GM12878 (cell line): ENCODE results near the gene TCEANC2. TPM values are rescaled to one million over a fixed set of nuclear protein-coding genes. Genes with fewer than 3 reads are reported as not detected.
A peak's percentile ranks its signal among the peaks of the same experiment; 100 is the strongest.

Experiments used
- ATAC-seq: fragments of 200-7000 bp; cut with Tn5 transposase; 3 replicates; pipeline ENCODE4 v1.9.1; 2020; ENCODE audit warnings: mild to moderate bottlenecking, moderate library complexity
- Bru-seq: library from RNA; stranded (reverse); fragments of 400-500 nt; gene quantifications from one replicate; lab custom pipeline; 2021; lab: Mats Ljungman, UMichigan
- BruChase-seq, 2 experiments: library from RNA; stranded (reverse); fragments of 400-500 nt; gene quantifications; one replicate each; lab custom pipeline; 2021; lab: Mats Ljungman, UMichigan
- BruUV-seq: library from RNA; stranded (reverse); fragments of 400-500 nt; replicated peaks from 2 replicates; lab custom pipeline; 2021; lab: Mats Ljungman, UMichigan
- CTCF ChIA-PET: fragments of 300-600 bp; sonication (Branson Sonifier 250); formaldehyde crosslinking; extraction: SDS; loops from one replicate; lab custom pipeline; 2021; ENCODE audit warnings: inconsistent platforms; lab: Yijun Ruan, JAX
- POLR2A ChIA-PET: fragments of 350-600 bp; formaldehyde crosslinking; extraction: SDS; loops from one replicate; lab custom pipeline; 2021; ENCODE audit warnings: inconsistent platforms; lab: Charles Lee
- RAD21 ChIA-PET: fragments of 300-600 bp; sonication (Branson Sonifier 250); formaldehyde crosslinking; loops from one replicate; lab custom pipeline; 2023; ENCODE audit warnings: antibody characterized with exemption; ENCODE audit not compliant: unreplicated experiment; lab: Charles Lee
- SMC1A ChIA-PET: fragments of 300-600 bp; sonication (Branson Sonifier 250); formaldehyde crosslinking; loops from one replicate; lab custom pipeline; 2023; ENCODE audit not compliant: unreplicated experiment, uncharacterized antibody; lab: Charles Lee
- DNase-seq: peaks from one replicate; pipeline ENCODE4 v3.0.0-alpha.2; 2011; ENCODE audit warnings: low read depth, low spot score
- FAIRE-seq: peaks from 3 replicates; lab custom pipeline; 2011; peaks lifted over from hg19 to GRCh38; lab: Jason Lieb, UNC
- H2AFZ ChIP-seq: 2 replicates; pipeline ENCODE4 v1.6.0; 2011; ENCODE audit warnings: low read depth, low read length, control low read depth; ENCODE audit not compliant: control insufficient read depth
- H3K27ac ChIP-seq: 2 replicates; pipeline ENCODE4 v1.5.1; 2011; ENCODE audit warnings: control low read depth; ENCODE audit not compliant: control insufficient read depth, insufficient read depth
- H3K27me3 ChIP-seq, 2 experiments: replicated peaks in 1 of 2; 2 replicates each; pipeline versions ENCODE4 v1.6.0 to v1.6.1; 2011; ENCODE audit warnings: low read length in 1 of 2; ENCODE audit not compliant: control insufficient read depth in 2 of 2, insufficient read depth in 2 of 2
- H3K36me3 ChIP-seq, 2 experiments: 2 replicates each; pipeline ENCODE4 v1.5.1; 2011; ENCODE audit warnings: low read length in 1 of 2; ENCODE audit not compliant: control insufficient read depth in 2 of 2, insufficient read depth in 2 of 2
- H3K4me1 ChIP-seq: 2 replicates; pipeline ENCODE4 v1.6.1; 2011; ENCODE audit warnings: mild to moderate bottlenecking, low read length, moderate library complexity, mixed read lengths; ENCODE audit not compliant: control insufficient read depth, insufficient read depth
- H3K4me2 ChIP-seq: 2 replicates; pipeline ENCODE4 v1.6.0; 2011; ENCODE audit warnings: control low read depth; ENCODE audit not compliant: control insufficient read depth, insufficient read depth
- H3K4me3 ChIP-seq: fragments of 200-600 bp; sonication (generic); 2 replicates; pipeline ENCODE4 v1.5.1; 2016
- H3K79me2 ChIP-seq: 2 replicates; pipeline ENCODE4 v1.6.0; 2011; ENCODE audit warnings: low read length; ENCODE audit not compliant: control insufficient read depth, insufficient read depth
- H3K9ac ChIP-seq: 2 replicates; pipeline ENCODE4 v1.8.0; 2011; ENCODE audit warnings: low read length, control low read depth, mixed read lengths; ENCODE audit not compliant: control insufficient read depth, insufficient read depth
- H3K9me3 ChIP-seq: replicated peaks from 3 replicates; pipeline ENCODE4 v1.5.1; 2011; ENCODE audit warnings: mild to moderate bottlenecking, low read length; ENCODE audit not compliant: control insufficient read depth, insufficient read depth
- H4K20me1 ChIP-seq: 2 replicates; pipeline ENCODE4 v1.6.0; 2011; ENCODE audit not compliant: control insufficient read depth, insufficient read depth
- ATF7 ChIP-seq: fragments of 450-650 bp; IDR thresholded peaks from 2 replicates; pipeline ENCODE4 v1.6.1; 2016; ENCODE audit warnings: low read depth, mild to moderate bottlenecking
- IKZF2 ChIP-seq, 2 experiments: fragments of 450-650 bp; IDR thresholded peaks; 2 replicates each; pipeline ENCODE4 v1.6.1; 2017; ENCODE audit warnings: mild to moderate bottlenecking in 2 of 2, moderate library complexity in 2 of 2
- MXI1 ChIP-seq: fragments of 150-350 bp; IDR thresholded peaks from 2 replicates; pipeline ENCODE4 v1.6.1; 2011; ENCODE audit warnings: low read depth, mild to moderate bottlenecking, inconsistent platforms, low read length, improper control_type of control experiment
- NBN ChIP-seq: fragments of 450-650 bp; IDR thresholded peaks from 2 replicates; pipeline ENCODE4 v1.6.1; 2016
- PML ChIP-seq: IDR thresholded peaks from 2 replicates; pipeline ENCODE4 v1.6.1; 2012; ENCODE audit warnings: low read length, inconsistent platforms
- POLR2AphosphoS5 ChIP-seq: IDR thresholded peaks from 2 replicates; pipeline ENCODE4 v1.6.1; 2011; ENCODE audit warnings: mild to moderate bottlenecking, low read length, inconsistent platforms
- SMAD1 ChIP-seq: fragments of 450-650 bp; IDR thresholded peaks from 2 replicates; pipeline ENCODE4 v1.6.1; 2018; ENCODE audit warnings: mild to moderate bottlenecking, low read depth; ENCODE audit not compliant: partially characterized antibody
- SMAD5 ChIP-seq: IDR thresholded peaks from 2 replicates; pipeline ENCODE4 v1.6.1; 2016; ENCODE audit warnings: antibody characterized with exemption, low read depth
- SP1 ChIP-seq: IDR thresholded peaks from one replicate; pipeline ENCODE4 v1.6.1; 2011; ENCODE audit warnings: low read depth, low read length
- TCF3 ChIP-seq: IDR thresholded peaks from 2 replicates; pipeline ENCODE4 v1.6.1; 2012; ENCODE audit warnings: low read depth, mild to moderate bottlenecking, low read length, borderline replicate concordance; ENCODE audit not compliant: insufficient read depth
- ZNF207 ChIP-seq: fragments of 450-650 bp; IDR thresholded peaks from 2 replicates; pipeline ENCODE4 v1.6.1; 2014; ENCODE audit warnings: antibody characterized with exemption, mild to moderate bottlenecking, borderline replicate concordance
- ZNF622 ChIP-seq: fragments of 450-650 bp; IDR thresholded peaks from 2 replicates; pipeline ENCODE4 v1.6.1; 2017; ENCODE audit warnings: mild to moderate bottlenecking, inconsistent platforms
- WGBS: methylation state at CpG from one replicate; pipeline ENCODE4 v1.1.6; 2016; ENCODE audit warnings: low lambda C conversion rate; ENCODE audit not compliant: insufficient replicate concordance, insufficient coverage; ENCODE audit errors: missing lambda C conversion rate; 5-methylcytosine and 5-hydroxymethylcytosine counted together
- in situ Hi-C: fragments of 300-500 bp; cut with MboI; formaldehyde crosslinking; loops from 9 replicates; pipeline ENCODE4 v1.14.3; 2018; ENCODE audit warnings: mixed read lengths
- intact Hi-C: fragments of 100-400 bp; cut with micrococcal nuclease; formaldehyde crosslinking; loops from one replicate; pipeline ENCODE4 v1.14.2; 2022; ENCODE audit not compliant: unreplicated experiment
- long read RNA-seq, 2 experiments: library from polyadenylated mRNA; unstranded; transcript quantifications; one replicate each; pipeline ENCODE4 v2.0.0, GENCODE V29; 2019 to 2020
- polyA minus RNA-seq, 3 experiments: library from RNA; depleted of rRNA, polyadenylated mRNA; stranded (reverse); fragments of >200 nt; gene quantifications; 2 replicates each; pipeline ENCODE4 v1.2.3, GENCODE V29; 2011
- polyA plus RNA-seq, 11 experiments: library from polyadenylated mRNA; depleted of rRNA in 4 of 11; unstranded in 6 of 11; stranded (reverse) in 5 of 11; fragments of >200 nt; fragmentation: Nextera tagmentation in 4 of 11; fragmentation: Illumina TruSeq in 1 of 11; extraction: Ambion mirVana in 4 of 11; extraction: Trizol in 1 of 11; gene quantifications; 1 replicate in 1 of 11; 2 replicates in 10 of 11; pipeline versions ENCODE4 v1.2.1 to v1.2.3, GENCODE V29; 2011 to 2016; ENCODE audit warnings: inconsistent platforms in 2 of 11, missing spikeins in 2 of 11, low read depth in 1 of 11
- total RNA-seq, 4 experiments: library from RNA; depleted of rRNA in 3 of 4; stranded (reverse); fragments of >200 nt in 3 of 4; fragmentation: Illumina TruSeq in 1 of 4; extraction: Trizol in 1 of 4; gene quantifications; 2 replicates each; pipeline versions ENCODE4 v1.2.1 to v1.2.3, GENCODE V29; 2013 to 2021
- TF ChIP-seq, protein P1 (sequence below): IDR thresholded peaks from 2 replicates; pipeline ENCODE4 v1.6.1; 2012; ENCODE audit warnings: low read length, inconsistent platforms
- TF ChIP-seq, protein P2 (sequence below): IDR thresholded peaks from 2 replicates; pipeline ENCODE4 v1.6.1; 2011; ENCODE audit warnings: mild to moderate bottlenecking, low read depth, low read length, moderate library complexity; ENCODE audit not compliant: insufficient replicate concordance

TCEANC2 gene
- 16.8 and 16.9 TPM in 2 replicates for total RNA-seq (2013; cell fraction: nucleolus; rRNA removed)
- 4.8 and 5.2 TPM in 2 replicates for total RNA-seq (2014; rRNA removed)
- 5.3 and 5.4 TPM in 2 replicates for total RNA-seq (2014; rRNA removed; fragmentation: Illumina TruSeq; extraction: Trizol)
- 6.7 and 6.8 TPM in 2 replicates for total RNA-seq (2021)
- polyA plus RNA-seq (2011; ENCODE audit: low read depth) = 1.6 TPM
- 9.2 and 10.5 TPM in 2 replicates for polyA plus RNA-seq (2011; rRNA removed)
- 8.1 and 9.0 TPM in 2 replicates for polyA plus RNA-seq (2011; cell fraction: cytosol; rRNA removed)
- 10.6 and 11.1 TPM in 2 replicates for polyA plus RNA-seq (2011; cell fraction: nucleus; rRNA removed)
- 2.3 and 4.0 TPM in 2 replicates for polyA plus RNA-seq (2012)
- polyA plus RNA-seq (2014; fragmentation: Illumina TruSeq; extraction: Trizol) = 5.9 and 6.0 TPM in 2 replicates
- 10 to 100 TPM in 1 of 2 experiments, 1 to 10 TPM in 1; 5.4 to 10.5 TPM for polyA plus RNA-seq (2014; fragmentation: Nextera tagmentation; extraction: Ambion mirVana)
- polyA plus RNA-seq (2014; rRNA removed) = 4.4 and 6.2 TPM in 2 replicates
- polyA plus RNA-seq (2016; fragmentation: Nextera tagmentation; extraction: Ambion mirVana) = 10 to 100 TPM in 1 of 2 experiments, 1 to 10 TPM in 1; 9.6 to 13.2 TPM
- polyA minus RNA-seq (2011; rRNA and poly(A)+ RNA removed) = 7.5 and 11.2 TPM in 2 replicates
- 1.6 and 3.2 TPM in 2 replicates for polyA minus RNA-seq (2011; cell fraction: cytosol; rRNA and poly(A)+ RNA removed)
- polyA minus RNA-seq (2011; cell fraction: nucleus; rRNA and poly(A)+ RNA removed) = 5.1 and 8.5 TPM in 2 replicates
- percentile 60 among the genes with signal in this experiment for Bru-seq, nascent RNA
- BruChase-seq, experiment 1, labeled RNA remaining after a 6-hour chase = percentile 57 among the genes with signal in this experiment
- BruChase-seq, experiment 2, labeled RNA remaining after a 2-hour chase = percentile 58 among the genes with signal in this experiment
- long read RNA-seq, experiment 1, full-length matches to known transcripts = 6 of 8 reads
- long read RNA-seq, experiment 1, partial matches to known transcripts = 0 of 8 reads
- long read RNA-seq, experiment 1, other reads (novel, unspliced or antisense) = 2 of 8 reads
- long read RNA-seq, experiment 2, full-length matches to known transcripts = 15 of 30 reads
- long read RNA-seq, experiment 2, partial matches to known transcripts = 5 of 30 reads
- long read RNA-seq, experiment 2, other reads (novel, unspliced or antisense) = 10 of 30 reads

DNA sequence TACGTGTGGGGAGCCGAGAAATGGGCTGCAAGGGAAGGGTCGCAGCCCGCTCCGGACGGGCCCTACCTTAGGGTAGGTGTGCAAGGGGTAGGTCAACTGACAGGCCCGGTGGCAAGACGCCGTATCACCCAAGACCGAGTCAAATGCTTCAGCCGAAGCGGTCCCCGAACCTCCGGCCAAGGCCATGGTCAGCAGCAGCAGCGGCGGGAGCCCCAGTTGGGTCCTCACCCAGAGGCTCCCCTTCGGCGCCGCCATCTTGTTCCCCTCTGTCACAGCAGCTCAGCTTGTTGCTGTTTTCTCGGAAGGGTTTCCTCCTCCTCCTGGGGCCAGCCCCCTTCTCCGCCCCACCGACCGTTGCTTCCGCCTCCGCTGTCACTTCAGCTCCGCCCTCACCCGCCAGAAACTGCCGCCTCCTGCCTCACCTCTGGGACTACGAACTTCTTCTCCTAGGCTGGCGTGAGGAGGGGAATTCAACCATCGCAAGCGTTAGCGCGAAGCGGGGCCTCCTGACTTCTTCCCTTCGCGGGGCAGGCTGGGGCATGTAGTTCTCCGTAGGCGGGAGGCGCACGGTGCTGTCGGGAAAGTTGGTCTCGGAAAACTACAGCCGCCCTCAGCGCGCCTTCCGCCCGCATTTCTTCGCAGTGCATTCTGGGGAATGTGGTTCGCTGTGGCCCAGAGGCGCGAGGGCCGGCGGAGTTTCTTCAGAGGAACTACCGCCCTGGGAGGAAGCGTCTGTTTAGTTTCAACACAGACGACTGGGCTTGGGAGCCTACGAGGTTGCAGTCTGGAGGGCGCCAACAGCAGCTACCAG, at the start of gene TCEANC2, which contains the start of gene TMEM59:
TSS of gene TCEANC2 (plus strand) at position 675 of the 811 bp plus-strand sequence. CDS start 815 bp downstream, outside the sequence.
TSS of gene TMEM59 (minus strand) at position 271 of the 811 bp plus-strand sequence. CDS start at position 255, 16 bp downstream.
- Histone ChIP-seq H3K79me2 (peaks cover 59% of the 10 kb centered on the region), H3K4me2 (peak within 1 kb of the TSS; percentile 77), H3K9me3 (no peaks in the 10 kb centered on the region), H3K27ac (peak within 1 kb of the TSS; percentile 88), H2AFZ (peak within 1 kb of the TSS; percentile 95), H3K4me1 (peaks cover 6% of the 10 kb centered on the region), H4K20me1 (no peaks in the 10 kb centered on the region), H3K9ac (peak within 1 kb of the TSS; percentile 93), H3K36me3 (no peaks in the 10 kb centered on the region; a peak in 1 of 4 replicates), H3K27me3 (no peaks in the 10 kb centered on the region), H3K4me3 (peak within 1 kb of the TSS; percentile 92)
- BruUV-seq = no TSS peak
- CTCF ChIA-PET = interaction anchor here (0.6 to 5.4 kb wide), 10 partner anchors 9 to 208 kb away, joined by 3 to 27 read pairs (median 3); no protein-coding TSS in a partner anchor
- RAD21 ChIA-PET = interaction anchor here (0.7 to 2.0 kb wide), 6 partner anchors 9 to 108 kb away, joined by 3 to 10 read pairs (median 3); partner anchors contain the start of genes IFT25 and LRRC42
- POLR2A ChIA-PET = interaction anchor here (0.5 to 4.7 kb wide), 10 partner anchors 10 to 832 kb away, joined by 3 to 32 read pairs (median 3); partner anchors contain the start of genes IFT25, LRRC42 and NDC1
- peak; percentile 99 for DNase-seq
- intact Hi-C loops (loop anchor here (2.0 to 10.0 kb wide), 6 partner anchors 106 to 749 kb away; partner anchors contain the start of genes LRRC42, NDC1, SSBP3 and TTC22), in situ Hi-C loops (loop anchor here (25.0 kb wide), 1 partner anchor 191 kb away; no protein-coding TSS in a partner anchor)
- WGBS = under 1% methylated on average over 59 of the region's 59 CpGs
- peak; percentile 90 for FAIRE-seq
- ATAC-seq = peak; percentile 95
- SMC1A ChIA-PET = interaction anchor here (0.6 to 3.4 kb wide), 5 partner anchors 8 to 191 kb away, joined by 3 to 8 read pairs (median 3); partner anchors contain the start of genes IFT25 and LRRC42
- no peak for TF ChIP-seq SP1
- TF ChIP-seq SMAD1 = no peak
- no peak; the same call in 1 of the 2 replicates for TF ChIP-seq PML
- TF ChIP-seq SMAD5 = peak; percentile 44; the same call in 1 of the 2 replicates
- peak in 1 of 2 experiments; percentile 60; a peak in 1 of 4 replicates for TF ChIP-seq IKZF2 (IDR thresholded peaks at IDR 0.05)
- peak; percentile 80 for TF ChIP-seq MXI1
- TF ChIP-seq, protein P1, sequence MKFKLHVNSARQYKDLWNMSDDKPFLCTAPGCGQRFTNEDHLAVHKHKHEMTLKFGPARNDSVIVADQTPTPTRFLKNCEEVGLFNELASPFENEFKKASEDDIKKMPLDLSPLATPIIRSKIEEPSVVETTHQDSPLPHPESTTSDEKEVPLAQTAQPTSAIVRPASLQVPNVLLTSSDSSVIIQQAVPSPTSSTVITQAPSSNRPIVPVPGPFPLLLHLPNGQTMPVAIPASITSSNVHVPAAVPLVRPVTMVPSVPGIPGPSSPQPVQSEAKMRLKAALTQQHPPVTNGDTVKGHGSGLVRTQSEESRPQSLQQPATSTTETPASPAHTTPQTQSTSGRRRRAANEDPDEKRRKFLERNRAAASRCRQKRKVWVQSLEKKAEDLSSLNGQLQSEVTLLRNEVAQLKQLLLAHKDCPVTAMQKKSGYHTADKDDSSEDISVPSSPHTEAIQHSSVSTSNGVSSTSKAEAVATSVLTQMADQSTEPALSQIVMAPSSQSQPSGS = no peak
- TF ChIP-seq ZNF207 = 0 out of 2 replicates have a peak, but pooled peaks have one; percentile 22
- peak; percentile 80 for TF ChIP-seq POLR2AphosphoS5
- TF ChIP-seq TCF3 = 0 out of 2 replicates have a peak, but pooled peaks have one; percentile 7
- no peak for TF ChIP-seq ZNF622
- TF ChIP-seq, protein P2, sequence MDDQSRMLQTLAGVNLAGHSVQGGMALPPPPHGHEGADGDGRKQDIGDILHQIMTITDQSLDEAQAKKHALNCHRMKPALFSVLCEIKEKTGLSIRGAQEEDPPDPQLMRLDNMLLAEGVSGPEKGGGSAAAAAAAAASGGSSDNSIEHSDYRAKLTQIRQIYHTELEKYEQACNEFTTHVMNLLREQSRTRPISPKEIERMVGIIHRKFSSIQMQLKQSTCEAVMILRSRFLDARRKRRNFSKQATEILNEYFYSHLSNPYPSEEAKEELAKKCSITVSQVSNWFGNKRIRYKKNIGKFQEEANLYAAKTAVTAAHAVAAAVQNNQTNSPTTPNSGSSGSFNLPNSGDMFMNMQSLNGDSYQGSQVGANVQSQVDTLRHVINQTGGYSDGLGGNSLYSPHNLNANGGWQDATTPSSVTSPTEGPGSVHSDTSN = peak; percentile 63
- no peak; the same call in none of the 2 replicates for TF ChIP-seq NBN
- TF ChIP-seq ATF7 = 0 out of 2 replicates have a peak, but pooled peaks have one; percentile 11
